ENCODE results near the gene IRF2BP2.

Gene IRF2BP2

DNA sequence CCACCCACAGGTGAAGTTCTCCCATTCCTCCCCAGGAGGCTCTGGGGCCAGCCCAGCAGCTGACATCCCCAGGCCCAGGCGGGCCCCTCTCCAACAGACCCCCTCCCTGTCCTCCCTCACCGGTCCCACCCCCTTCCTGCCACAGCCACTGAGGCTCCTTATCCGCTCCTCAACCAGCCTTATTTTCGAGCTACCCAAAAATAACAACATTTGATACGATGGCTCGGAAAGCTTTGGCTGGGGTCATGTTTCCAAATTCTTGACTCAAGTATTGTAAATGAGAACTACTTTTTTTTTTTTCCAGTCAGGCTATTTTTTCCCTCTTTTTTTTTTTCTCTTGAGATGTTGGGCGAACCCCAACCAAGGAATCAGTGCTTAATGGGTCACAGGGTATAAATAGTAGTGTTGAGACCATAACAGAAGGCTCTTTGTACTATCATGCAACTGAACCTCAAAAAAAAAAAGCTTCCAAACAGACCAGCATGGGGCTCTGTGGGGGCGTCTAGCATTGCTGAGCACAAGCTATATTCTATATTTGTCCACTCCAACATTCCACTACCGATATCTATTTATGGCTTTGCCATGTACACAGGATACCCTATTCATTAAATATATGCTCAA is 27.2 kb downstream of the IRF2BP2 start:
- DNase-seq: no peak

DNA sequence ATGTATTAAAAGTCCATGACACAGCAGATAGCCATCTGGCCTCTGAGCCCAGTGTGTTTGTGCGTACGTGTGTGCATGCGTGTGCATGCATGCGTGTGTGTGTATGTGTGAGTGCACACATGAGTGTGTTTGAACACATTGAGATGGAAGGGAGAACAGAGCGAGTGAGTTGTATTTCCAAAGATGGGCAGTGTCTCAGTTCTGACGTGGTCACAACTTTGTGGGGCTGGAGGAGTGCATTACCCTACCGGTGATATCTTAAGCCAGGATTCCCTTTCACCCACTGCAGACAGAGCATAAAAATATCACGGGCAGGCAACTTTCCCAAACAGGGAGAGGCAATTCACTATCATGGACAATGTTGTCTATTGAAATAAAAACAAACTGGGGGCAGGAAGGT is 27.8 kb downstream of the IRF2BP2 start:
- no peak for DNase-seq

DNA sequence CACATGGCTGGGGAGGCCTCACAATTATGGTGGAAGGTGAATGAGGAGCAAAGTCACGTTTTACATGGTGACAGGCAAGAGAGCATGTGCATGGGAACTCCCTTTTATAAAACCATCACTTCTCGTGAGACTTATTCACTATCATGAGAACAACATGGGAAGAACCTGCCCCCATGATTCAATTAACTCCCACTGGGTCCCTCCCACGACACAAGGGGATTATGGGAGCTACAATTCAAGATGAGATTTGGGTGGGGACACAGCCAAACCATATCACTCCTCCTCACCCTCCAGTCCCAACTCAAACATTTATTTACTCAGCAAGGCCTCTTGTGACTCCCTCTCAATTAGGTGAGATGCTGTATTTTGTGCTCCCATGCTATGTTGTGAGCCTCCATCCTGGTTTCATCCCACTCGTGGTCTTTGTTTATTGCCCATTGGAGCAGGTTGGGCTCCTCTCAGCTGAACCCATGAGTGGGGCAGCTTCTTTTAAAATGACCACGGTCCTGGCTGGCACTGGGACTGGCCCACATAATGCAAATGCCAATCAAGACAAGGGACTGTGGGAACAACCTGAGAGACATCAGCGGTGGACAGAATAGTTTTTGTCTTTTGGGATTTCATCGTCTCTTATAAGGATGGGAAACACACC is 28.8 kb downstream of the IRF2BP2 start:
- DNase-seq: no peak

DNA sequence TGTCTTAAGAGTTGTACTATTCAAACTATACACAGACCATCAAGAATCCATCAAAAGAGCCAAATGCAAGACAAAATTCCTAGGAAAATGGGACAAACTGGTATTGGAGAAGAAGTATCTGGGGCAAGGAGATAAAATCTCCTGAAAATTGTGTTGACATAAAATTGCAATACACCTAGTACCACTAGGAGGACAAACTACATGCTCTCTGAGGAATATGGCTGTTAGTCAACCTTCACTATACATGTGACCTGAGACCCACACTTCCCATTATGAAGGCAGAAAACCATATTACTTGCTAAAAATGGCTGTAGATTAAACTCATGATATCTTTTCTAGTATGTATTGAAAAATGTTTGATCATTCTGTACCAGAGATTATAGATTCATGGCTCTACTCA is 30.0 kb downstream of the IRF2BP2 start:
- no peak for DNase-seq

DNA sequence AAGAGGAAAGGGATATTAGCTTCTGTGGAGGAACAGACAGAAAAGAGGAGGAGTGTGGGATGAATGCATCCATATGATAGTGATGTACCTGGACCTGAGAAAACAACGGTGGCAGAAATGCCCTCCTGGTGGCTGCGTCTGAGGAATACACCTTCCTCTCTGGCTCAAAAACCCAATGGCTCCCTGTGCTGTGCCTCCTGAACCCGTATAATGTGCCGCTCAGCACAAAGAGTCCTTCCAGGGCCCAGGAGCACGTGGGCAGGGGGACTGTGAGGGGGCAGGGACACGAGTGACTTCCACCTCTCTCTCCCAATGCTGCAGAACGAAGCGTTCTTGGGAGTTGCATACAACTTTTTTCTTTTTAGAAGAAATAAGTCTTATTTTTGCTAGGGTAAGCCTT is 31.2 kb downstream of the IRF2BP2 start:
- no peak for DNase-seq

DNA sequence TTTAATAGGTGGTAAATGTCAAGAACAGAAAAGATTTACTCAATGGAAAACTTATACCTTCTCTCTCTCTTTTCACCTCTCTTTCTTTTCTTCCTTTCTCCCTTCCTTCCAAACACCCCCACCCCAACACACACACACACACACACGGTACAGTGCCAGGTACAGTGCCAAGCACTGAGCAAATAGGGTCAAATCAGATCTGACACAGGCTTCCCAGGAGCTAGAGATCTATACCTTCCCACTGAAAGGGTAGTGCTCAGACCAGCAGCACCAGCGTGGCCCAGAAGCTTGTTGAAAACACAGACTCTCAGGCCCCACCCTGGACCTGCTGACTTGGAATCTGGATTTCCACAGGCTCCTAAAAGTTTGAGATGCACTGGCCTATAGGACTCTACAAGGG is 31.9 kb downstream of the IRF2BP2 start:
- DNase-seq: no peak

DNA sequence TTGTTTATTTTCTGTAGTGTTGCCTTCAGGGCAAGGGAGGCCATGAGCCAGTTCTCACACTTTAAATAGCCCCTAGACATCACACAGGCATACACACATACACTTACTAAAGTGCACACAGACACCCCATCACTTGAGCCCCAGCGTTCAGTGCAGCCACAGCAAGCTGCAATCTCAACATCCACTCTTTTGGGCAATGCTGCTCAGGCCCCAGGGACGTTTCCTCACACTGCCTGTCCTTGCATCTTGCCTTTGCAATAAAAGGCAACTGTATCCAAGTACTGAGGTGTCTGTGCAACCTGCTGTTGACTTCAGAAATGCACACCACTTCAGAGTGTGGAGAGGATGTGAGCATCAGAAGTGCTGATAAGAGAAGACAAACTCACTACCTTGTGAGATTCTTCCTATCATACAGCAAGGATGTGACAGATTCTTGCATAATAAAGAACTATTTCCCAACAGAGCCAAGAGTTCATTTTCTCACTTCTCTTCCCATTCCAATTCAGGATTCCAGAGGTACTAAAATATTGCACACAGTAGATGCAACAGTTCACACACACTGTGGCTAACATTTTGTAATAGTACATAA is 36.2 kb downstream of the IRF2BP2 start:
- DNase-seq: no peak

DNA sequence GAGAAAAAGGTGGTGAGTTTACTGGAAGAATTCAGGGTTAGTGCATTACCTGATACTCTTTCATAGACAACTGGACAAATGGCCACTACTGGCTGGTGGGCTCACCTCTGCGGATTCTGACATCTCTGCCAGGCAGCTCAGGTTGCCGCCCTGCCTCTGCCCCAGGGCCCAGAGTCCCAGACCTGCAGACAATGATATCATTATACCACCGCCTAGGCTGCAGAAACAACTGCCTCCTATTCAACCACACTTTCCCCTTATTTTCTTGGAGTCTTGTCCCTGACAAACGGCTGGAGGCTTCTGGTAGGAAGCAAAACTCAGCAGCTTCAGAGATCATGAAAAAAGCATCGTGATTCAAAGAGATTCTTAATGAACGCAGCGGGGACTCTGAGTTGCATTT is 37.0 kb downstream of the IRF2BP2 start:
- DNase-seq: no peak

DNA sequence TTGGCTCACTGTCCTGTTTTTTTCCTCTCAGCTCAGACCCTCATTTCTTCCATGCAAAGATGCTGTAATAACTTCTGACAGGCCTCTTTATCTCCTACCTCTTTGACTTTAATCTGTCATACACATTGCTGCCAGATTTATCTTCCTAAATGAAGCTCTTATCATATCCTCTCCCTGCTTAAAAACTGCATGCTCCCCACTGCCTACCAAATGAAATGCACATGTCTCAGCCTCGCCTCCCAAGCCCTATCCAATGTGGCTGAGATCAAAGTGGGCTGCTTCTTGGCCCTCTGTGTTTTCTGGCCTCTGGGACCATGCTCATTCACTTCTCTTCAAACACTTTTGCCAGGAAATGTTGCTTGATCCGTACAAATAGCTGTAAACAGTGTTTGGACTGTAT is 38.3 kb downstream of the IRF2BP2 start:
- no peak for DNase-seq

DNA sequence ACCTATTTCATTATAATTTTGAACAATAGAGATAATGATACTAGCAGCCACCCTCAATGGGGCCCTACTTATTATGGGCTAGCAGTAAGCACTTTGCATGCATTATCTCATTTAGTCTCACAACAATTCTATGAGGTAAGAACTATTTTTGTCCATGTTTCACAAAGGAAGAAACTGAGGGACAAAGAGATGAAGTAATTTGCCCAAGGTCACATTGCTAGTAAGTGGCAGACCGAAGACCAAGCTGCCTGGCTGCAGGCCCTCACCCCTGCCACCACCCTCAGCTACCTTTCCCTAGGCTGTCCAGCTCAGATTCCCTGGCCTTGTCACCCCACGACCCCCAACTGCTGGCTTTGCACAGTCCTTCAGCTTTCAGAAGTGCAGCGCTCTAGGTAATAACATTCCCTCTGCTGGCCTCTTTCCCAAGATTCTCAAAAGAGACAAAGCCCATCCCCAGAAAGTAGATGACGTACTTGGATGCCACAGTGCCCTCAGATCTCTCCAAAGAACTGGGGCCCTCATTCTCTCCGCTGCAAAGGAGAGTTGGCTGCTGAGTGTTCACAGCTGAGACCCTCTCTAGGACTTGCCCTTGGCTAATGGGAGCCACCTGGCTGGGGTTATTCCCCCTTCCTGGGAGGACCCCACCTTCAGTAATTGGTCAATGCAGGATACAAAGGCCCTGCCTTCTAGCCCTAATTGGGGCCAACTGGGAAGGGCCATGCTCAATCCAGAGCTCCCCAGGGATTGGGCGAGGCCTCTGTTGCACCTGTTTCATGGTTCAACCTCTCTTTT is 39.5 kb downstream of the IRF2BP2 start:
- DNase-seq: no peak

DNA sequence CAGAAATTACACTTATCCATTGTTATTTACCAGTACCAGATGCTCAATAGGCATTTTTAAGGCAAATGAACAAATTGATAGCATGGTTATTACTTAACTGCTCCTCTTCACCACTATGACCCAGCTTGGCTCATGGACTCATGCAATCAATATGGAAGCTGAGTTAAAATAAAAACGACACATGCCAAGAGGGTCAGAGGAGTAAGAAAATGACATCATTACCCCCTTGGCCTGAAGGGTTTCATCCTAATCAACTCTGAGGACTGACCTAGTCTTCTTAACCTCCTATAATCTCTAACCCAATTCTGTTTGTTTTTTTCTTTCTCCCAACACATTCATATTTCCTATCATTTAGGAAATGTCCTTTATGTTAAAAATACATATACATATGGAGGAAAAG is 41.6 kb downstream of the IRF2BP2 start:
- no peak for DNase-seq

DNA sequence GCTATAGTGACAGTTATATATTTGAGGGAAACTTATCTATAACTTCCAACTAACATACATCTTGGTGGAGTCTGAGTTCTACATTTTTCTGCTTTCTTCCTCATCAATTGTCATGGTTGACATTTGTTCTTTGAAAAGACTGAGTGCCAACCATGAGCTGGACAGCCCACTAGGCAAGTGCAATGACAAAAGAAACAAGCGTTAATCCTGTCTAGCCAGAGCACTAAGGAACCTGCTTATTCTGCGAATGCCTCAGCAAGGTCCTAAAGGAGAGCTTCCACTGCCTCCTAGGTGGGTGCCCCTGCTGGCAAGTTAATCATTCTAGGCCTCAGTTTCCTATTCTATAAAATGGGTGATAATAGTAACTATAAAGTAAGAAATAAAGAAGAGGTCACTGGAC is 44.8 kb downstream of the IRF2BP2 start:
- no peak for DNase-seq

DNA sequence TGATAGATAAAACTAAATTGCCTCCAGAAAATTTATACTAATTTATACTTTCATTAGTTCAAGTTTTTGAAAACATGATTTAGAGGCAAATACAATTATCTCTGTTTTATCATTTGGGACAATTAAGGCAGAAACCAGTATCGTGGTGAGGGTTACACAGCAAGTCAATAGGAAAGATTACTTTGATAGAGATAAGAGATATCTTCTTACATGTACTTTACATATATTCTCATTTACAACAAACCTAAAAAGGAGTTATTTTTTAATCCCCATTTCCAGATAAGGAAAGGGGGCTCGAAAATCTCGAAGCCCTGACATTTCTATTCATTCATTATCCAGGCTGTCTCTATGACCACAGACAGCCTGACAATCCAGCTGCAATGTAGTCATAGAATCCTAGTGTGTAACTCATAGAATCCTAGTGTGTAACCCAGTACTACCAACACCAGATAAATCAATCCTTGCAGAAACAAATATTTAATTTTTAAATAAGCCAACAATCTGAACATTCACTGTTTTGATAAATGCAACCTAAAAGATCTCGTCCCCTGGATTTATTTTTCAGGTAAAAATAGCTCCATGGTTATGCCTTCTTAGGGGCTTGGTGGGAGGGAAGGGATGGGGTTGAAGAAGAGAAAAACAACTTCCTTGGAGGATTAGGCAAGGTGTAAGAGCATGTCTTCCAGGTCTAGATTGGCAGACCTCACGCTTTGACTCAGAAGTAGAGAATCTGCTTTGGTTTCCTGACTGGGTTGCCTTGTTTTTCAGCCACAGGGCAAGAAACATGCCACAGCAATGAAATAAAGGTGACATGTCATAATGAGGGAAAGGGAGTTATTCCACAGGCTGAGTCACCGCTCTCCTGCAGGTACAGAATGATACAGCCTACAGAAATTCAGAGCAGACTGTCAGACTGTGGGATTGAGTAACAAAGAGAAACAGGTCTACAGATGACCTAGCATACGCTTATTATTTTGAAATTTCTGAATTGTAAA is 45.6 kb downstream of the IRF2BP2 start:
- peak; percentile 35 for DNase-seq

DNA sequence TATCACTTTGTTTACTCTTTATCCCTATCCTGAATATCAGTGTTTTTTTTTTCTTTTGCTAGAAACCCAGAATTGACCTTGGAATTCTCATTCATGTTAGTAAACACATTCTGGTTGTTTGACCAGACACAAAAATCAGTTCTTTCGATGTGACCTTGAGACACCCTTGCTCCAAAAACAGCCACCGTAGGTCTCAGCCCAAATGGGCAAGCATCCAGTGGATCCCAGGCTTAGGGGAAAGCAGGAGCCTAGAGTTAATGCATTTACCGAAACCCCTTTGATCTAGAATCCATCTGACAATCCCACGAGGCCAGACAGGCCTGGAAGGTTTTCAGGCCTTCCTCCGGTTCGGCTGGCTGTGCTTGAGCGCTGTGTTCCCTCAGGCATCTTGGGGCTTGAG is 47.6 kb downstream of the IRF2BP2 start:
- DNase-seq: no peak

DNA sequence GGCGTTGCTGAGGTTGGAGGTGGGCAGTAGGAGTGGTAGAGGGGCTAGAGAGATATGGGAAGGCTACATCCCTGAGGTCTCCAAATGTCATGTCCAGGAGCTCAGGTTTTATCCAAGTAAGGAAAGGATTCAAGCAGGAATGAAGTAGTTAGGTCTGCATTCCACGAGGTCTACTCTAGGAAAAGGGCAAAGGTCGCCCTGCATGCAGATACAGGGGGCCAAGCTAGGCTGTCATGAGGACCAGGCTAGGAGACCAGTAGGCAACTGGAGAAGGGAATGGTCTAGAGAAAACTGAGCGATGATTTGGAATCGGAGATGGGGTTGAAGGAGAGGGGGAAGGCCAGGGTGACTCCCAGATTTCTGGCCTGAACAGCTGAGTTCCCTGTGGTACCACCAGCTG is 48.7 kb downstream of the IRF2BP2 start:
- no peak for DNase-seq

DNA sequence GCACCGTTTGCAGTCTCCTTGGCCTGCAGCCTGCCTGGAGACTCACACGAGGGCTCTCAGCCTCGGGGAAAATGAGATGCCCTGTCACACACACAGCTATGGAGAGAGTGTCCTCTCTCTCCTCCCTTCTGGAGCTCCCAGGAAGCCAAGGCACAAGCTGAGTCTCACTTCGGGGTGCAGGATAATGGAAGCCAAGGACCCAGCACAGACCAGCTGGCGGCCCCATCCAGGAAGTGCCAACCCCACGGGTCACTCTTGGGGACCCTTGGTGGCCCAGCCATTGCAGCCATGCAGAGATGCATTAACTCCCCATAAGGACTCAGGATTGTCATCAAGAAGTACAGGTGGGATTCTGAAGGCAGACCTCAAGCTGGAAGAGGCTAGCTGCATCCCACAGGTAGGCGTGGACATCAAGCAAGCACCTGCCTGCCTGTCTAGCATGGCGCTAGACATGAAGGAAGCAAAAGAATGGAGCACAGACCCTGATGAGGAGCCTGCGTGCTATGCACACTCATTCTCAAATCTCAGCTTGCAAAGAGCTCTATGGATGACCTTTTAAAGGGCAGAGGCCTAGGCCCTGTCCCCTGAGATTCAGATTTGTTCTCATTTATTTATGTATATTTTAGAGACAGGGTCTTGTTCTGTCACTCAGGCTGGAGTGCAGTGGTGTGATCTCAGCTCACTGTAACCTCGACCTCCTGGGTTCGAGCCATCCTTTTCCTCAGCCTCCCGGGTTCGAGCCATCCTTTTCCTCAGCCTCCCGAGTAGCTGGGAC is 49.9 kb downstream of the IRF2BP2 start:
- no peak for DNase-seq

DNA sequence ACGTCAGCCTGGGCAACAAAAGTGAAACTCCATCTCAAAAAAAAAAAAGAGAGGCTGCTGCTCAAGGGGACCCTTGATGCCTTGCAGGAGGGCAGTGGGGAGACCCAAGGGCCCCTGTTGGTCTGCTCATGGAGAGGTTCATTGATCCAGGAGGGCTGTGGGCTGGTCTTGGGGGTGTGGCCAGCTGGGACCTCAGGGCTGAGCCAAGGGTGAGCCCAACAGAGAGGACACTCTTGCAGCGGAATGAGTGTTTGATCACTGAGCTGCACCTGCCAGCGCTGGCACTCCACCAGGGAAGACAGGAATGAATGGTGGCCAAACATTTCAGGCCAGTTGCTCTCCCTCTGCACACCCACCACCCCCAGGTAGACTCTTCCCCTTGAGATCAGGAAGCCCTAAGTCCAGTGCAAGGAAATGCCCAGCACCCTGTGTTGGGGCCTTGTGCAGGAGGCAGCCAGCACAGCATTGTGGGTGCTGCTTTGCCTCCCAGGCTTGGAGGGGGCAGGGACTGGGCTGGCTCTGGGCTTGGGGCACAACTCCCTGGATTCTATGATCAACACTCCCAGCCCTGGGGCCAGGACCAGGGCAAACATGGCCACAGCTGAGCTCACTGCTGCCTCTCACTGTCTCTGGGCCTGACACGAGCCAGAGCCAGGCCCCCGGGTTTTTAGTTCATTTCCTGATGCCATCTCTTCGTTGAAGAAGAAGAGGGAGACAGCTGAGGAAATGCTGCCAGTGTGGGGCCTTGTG is 50.7 kb downstream of the IRF2BP2 start:
- no peak for DNase-seq

DNA sequence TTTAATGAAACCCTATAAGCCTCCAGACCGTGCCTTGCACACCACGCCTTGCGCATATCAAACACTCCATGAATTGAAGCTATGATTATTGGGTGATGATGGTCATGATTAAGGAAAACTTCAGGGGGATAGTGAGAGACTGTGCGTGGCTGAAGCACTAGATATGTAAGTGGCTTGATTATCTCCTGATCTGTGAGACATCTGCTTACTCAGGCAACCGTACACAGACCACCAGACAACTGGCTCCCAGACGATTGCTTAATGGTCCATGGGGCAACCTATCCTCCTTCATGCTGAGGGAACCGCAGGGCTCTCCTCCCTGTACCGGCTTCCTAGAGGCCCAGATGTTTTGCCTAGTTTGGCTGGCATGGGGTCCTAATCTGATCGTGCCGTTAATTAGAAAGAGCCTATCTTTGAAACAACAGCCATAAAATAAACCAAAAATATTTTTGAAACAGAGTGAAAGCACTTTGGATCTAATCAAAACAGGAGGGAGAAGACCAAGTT is 51.6 kb downstream of the IRF2BP2 start:
- no peak for DNase-seq

DNA sequence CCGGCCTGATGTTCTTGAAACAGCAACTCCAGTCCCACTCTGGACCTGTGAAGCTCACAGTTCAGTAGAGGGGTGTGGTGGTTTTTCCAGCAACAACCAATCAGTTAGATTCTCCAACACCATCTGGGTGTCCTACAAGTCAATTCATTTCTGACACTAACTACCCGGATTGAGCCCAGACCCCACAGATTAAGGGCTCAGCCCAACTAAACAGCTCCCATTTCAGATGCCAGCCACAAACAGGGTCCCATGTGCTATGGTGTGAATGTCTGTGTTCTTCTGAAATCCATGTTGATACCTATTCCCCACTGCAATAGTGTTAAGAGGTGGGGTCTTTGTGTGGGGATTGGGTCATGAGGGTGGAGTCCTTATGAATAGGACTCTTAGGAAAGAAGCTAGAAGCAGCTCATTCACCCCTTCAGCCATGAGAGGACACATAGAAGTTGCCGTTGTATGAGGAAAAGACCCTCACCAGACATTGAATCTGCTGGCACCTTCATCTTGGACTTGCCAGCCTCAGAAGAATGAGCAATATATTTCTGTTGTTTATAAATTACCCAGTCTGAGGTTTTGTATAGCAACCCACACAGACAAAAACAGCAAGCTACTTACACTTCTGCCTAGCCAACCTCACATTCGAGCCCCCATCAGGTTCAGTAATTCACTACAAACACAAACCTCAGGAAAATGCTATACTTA is 53.6 kb downstream of the IRF2BP2 start:
- DNase-seq: no peak

DNA sequence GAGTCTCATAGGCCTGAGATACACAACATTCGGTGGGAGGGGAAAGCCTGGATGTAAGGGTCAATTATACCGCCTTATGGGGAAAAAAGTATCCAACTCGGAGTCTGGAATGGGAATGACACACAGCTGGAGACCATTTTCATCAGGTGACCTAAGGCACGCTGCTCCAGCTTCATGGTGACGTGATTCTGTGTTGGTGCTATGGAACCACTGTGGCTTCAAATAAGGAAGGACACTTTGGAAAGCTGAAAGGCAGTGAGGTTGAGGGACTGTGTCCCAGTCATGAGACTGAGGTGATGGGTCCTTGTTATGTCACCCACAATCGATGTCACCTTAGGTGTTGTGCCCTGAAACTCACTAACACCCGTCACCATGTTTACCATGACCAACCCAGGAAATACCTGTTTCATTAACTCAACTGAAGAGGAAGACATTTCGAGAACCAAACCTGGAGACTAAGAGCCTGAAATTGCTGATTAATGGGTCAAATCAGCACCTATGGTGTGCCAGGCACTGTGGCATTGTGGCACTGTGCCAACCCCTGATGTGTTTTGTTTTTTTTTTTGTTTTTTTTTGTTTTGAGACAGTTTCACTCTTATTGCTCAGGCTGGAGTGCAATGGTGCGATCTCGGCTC is 54.5 kb downstream of the IRF2BP2 start:
- no peak for DNase-seq
